ENCODE data around the gene GRK4. TPM values are rescaled to one million over a fixed set of nuclear protein-coding genes. Genes with fewer than 3 reads are reported as not detected.

Gene GRK4
- total and polyA plus RNA-seq, 5 donors, result 8.4 to 13.1 (median 11.9) TPM

DNA sequence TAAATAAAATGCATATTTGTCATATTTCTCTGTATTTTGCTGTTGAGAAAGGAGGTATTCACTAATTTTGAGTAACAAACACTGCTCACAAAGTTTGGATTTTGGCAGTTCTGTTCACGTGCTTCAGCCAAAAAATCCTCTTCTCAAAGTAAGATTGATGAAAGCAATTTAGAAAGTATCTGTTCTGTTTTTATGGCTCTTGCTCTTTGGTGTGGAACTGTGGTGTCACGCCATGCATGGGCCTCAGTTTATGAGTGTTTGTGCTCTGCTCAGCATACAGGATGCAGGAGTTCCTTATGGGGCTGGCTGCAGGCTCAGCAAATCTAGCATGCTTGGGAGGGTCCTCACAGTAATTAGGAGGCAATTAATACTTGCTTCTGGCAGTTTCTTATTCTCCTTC lies 114.4 kb downstream of the GRK4 start:
- Histone ChIP-seq H3K9me3 (ENCODE audit: control insufficient read depth, low read length) (no peaks in the 10 kb centered on the region), H3K4me1 (ENCODE audit: control insufficient read depth, insufficient read depth, low read length) (peaks cover 2% of the 10 kb centered on the region), H3K27me3 (ENCODE audit: control insufficient read depth, insufficient read depth) (no peaks in the 10 kb centered on the region), H3K4me3 (ENCODE audit: low read length) (no peak overlapping the region), H3K27ac (ENCODE audit: low read length) (no peak overlapping the region)
- WGBS, result 76% methylated on average over 2 of the region's 2 CpGs
- intact Hi-C loops (cut with DNase I), result no loop called here
- DNase-seq, result no peak
- no peak for ATAC-seq

DNA sequence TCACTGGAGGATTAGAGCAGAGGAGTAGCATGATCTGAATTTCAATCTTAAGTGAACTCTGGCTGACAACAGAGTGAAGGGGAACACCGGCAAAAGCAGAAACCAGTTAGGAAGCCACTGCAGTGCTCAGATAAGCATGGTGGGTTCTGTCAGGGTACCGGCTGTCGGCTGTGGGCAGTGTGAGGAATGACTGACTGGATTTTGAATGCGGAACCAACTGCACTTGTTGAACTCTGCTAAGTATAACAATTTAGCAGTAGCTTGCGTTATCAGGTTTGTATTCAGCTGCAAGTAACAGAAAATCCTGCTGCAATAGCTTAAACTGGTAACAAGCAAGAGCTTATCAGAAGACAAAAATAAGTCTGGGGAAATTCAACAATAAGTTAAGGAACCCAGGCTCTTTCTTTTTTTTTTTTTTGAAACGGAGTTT lies 116.3 kb downstream of the GRK4 start:
- no peak for ATAC-seq
- H3K4me1 ChIP-seq (ENCODE audit: control insufficient read depth, insufficient read depth, low read length), result peaks cover 2% of the 10 kb centered on the region

DNA sequence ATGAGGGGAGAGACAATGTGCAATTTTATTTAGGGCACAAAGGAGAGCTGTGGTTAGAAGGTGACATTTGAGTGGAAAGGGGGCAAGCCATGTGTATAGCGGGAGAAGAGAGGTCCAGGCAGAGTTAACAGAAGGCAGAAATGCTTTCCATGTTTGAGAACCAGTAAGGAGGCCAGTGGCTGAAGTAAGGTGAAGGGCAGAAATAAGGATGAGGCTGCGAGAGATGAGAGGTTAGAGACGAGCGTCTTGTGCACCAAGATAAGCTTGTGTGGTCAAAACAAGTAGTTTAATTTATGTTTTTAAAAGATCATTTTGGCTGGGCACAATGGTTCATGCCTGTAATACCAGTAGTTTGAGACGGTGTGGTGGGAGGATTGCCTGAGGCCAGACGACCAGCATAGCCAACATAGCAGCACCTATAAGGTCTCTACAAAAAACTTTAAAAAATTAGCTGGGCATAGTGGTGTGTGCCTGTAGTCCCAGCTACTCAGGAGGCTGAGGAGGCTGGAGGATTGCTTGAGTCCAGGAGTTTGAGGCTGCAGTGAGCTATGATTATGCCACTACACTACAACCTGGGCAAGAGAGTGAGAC lies 119.6 kb downstream of the GRK4 start:
- H3K4me3 ChIP-seq (ENCODE audit: low read length), result no peak overlapping the region
- no peak overlapping the region for H3K27ac ChIP-seq (ENCODE audit: low read length)
- DNase-seq (no peak), ATAC-seq (no peak)
- H3K9me3 ChIP-seq (ENCODE audit: control insufficient read depth, low read length), result no peaks in the 10 kb centered on the region
- no peaks in the 10 kb centered on the region for H3K27me3 ChIP-seq (ENCODE audit: control insufficient read depth, insufficient read depth)
- 85% methylated on average over 6 of the region's 6 CpGs for WGBS
- intact Hi-C loops (cut with DNase I), result no loop called here
- no peaks in the 10 kb centered on the region for H3K4me1 ChIP-seq (ENCODE audit: control insufficient read depth, insufficient read depth, low read length)

More for the DNA sequence above, 116.3 kb downstream of the GRK4 start:
- no peaks in the 10 kb centered on the region for H3K9me3 ChIP-seq (ENCODE audit: control insufficient read depth, low read length)
- 64% methylated on average over 6 of the region's 6 CpGs for WGBS
- DNase-seq, result no peak
- intact Hi-C loops (cut with DNase I), result no loop called here
- no peak overlapping the region for H3K4me3 ChIP-seq (ENCODE audit: low read length)
- H3K27me3 ChIP-seq (ENCODE audit: control insufficient read depth, insufficient read depth), result no peaks in the 10 kb centered on the region
- H3K27ac ChIP-seq (ENCODE audit: low read length), result no peak overlapping the region

DNA sequence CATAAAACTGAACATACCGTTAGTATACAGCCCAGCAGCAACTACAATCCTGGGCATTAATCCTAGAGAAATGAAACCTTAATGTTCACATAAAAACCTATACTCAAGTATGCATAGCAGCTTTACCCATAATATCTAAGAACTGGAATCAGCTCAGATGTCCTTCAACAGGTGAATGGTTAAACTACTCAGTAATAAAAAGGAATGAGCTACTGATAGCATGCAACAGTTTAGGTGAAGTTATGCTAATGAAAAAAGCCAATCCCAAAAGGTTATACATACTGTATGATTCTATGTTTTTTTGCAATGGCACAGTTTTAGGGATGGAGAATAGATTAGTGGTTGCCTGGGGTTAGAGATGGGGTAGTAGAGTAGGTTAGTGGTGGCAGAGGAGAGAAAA lies 120.4 kb downstream of the GRK4 start:
- DNase-seq (no peak), ATAC-seq (no peak)
- intact Hi-C loops (cut with DNase I), result no loop called here
- 76% methylated on average over 1 of the region's 1 CpG for WGBS
- no peaks in the 10 kb centered on the region for H3K9me3 ChIP-seq (ENCODE audit: control insufficient read depth, low read length)
- no peaks in the 10 kb centered on the region for H3K4me1 ChIP-seq (ENCODE audit: control insufficient read depth, insufficient read depth, low read length)
- no peak overlapping the region for H3K27ac ChIP-seq (ENCODE audit: low read length)
- no peak overlapping the region for H3K4me3 ChIP-seq (ENCODE audit: low read length)
- no peaks in the 10 kb centered on the region for H3K27me3 ChIP-seq (ENCODE audit: control insufficient read depth, insufficient read depth)

DNA sequence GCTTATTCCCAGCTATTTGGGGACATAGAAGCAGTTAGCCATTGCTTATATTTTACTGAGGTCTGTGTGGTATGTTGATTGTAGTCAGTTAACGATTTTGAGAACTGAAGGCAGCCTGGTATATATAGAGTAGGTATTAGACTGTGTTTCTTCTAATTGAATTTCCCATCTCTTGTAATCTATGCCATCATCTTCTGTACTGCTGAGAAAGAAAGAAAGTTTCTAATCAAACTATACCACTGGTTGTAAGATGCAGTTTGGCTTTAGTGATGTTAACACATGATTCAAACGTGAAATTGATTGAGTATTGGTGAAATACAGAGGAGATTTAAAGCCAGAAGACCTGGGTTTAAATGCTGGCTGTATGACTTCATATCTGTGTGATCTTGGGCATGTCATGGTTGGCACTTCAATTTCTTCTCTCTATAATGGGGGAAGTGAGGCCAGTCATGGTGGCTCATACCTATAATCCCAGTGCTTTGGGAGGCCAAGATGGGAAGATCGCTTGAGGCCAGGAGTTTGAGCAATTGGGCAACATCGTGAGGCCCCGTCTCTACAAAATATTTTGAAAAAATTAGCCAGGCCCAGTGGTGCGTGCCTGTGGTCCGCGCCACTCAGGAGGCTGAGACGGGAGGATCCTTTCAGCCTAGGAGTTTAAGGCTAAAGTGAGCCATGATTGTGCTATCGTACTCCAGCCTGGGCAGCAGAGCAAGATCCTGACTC lies 122.7 kb downstream of the GRK4 start:
- H3K27ac ChIP-seq (ENCODE audit: low read length), result no peak overlapping the region
- no peaks in the 10 kb centered on the region for H3K9me3 ChIP-seq (ENCODE audit: control insufficient read depth, low read length)
- WGBS, result 95% methylated on average over 10 of the region's 10 CpGs
- ATAC-seq (no peak), DNase-seq (no peak)
- H3K4me1 ChIP-seq (ENCODE audit: control insufficient read depth, insufficient read depth, low read length), result no peaks in the 10 kb centered on the region
- no peaks in the 10 kb centered on the region for H3K27me3 ChIP-seq (ENCODE audit: control insufficient read depth, insufficient read depth)
- no peak overlapping the region for H3K4me3 ChIP-seq (ENCODE audit: low read length)
- intact Hi-C loops (cut with DNase I), result no loop called here

DNA sequence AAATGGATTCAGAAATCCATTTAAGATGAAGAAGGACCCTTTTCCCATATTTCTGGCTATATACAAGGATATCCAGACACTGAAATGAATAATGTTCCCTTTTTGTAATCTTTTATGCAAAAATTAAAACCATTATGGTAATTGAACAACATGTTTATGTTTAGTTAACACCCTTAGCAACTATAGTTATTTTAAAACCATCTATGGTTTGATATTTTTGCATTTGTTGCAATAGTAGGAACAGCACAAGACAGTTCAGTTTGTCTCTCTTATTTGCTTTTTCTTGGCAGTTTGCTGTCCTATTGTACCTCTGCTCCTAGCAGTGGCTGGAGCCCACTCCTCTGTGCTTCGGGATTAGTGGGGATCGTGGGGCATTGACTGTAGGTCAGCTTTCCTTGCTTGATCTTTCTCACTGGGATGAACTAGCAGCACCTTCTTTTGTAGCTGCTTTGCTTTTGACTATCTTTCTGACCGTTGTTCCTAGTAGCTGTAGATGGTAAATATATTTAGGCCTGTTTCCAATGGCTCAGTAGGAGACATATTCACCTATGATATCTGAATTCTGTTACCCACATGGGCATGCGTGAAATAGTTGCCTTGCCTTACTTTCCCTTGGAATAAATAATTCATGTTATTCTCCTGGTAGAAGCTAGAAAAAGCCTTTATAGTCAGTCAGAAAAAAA lies 123.9 kb downstream of the GRK4 start:
- Histone ChIP-seq H3K4me3 (ENCODE audit: low read length) (no peak overlapping the region), H3K27ac (ENCODE audit: low read length) (no peak overlapping the region), H3K4me1 (ENCODE audit: control insufficient read depth, insufficient read depth, low read length) (no peaks in the 10 kb centered on the region), H3K27me3 (ENCODE audit: control insufficient read depth, insufficient read depth) (no peaks in the 10 kb centered on the region), H3K9me3 (ENCODE audit: control insufficient read depth, low read length) (no peaks in the 10 kb centered on the region)
- 86% methylated on average over 4 of the region's 4 CpGs for WGBS
- DNase-seq (no peak), ATAC-seq (no peak)
- intact Hi-C loops (cut with DNase I), result no loop called here

Other genes starting within 250 kb of the GRK4 start
- gene TNIP2, start 207.2 kb upstream of the GRK4 start, total RNA-seq, result 10 to 100 TPM; 20.2 to 28.0 (median 24.6) TPM
- gene TNIP2, start 207.2 kb upstream of the GRK4 start, polyA plus RNA-seq, result 24.9 TPM
- gene SH3BP2, start 170.5 kb upstream of the GRK4 start, total RNA-seq, result 10 to 100 TPM; 20.5 to 28.8 (median 26.3) TPM
- gene SH3BP2, start 170.5 kb upstream of the GRK4 start, polyA plus RNA-seq, result 21.7 TPM
- 100 to 1,000 TPM; 215 to 256 (median 236) TPM for gene ADD1, start 119.7 kb upstream of the GRK4 start, total RNA-seq
- gene ADD1, start 119.7 kb upstream of the GRK4 start, polyA plus RNA-seq, result 207 TPM
- 10 to 100 TPM; 15.4 to 19.2 (median 18.4) TPM for gene NOP14, start 165 bp upstream of the GRK4 start, total RNA-seq
- 12.0 TPM for gene NOP14, start 165 bp upstream of the GRK4 start, polyA plus RNA-seq
- not detected for gene HTT-AS, start 111.0 kb downstream of the GRK4 start, total RNA-seq
- not detected for gene HTT-AS, start 111.0 kb downstream of the GRK4 start, polyA plus RNA-seq
- gene HTT, start 111.1 kb downstream of the GRK4 start, total RNA-seq, result 10 to 100 TPM; 19.9 to 25.2 (median 23.4) TPM
- 13.0 TPM for gene HTT, start 111.1 kb downstream of the GRK4 start, polyA plus RNA-seq

Measured in right cardiac atrium (tissue), 5 donors.